H1 (cell line): ENCODE measurements around the gene PFN3. TPM values are rescaled to one million over a fixed set of nuclear protein-coding genes. Genes with fewer than 3 reads are reported as not detected.

Source experiments
- CEBPB ChIP-seq: IDR thresholded peaks from 2 replicates; pipeline ENCODE4 v1.6.1; 2012; ENCODE audit warnings: low read depth, low read length
- CREB1 ChIP-seq: IDR thresholded peaks from 2 replicates; pipeline ENCODE4 v1.6.1; 2012; ENCODE audit warnings: inconsistent platforms
- CTBP2 ChIP-seq: IDR thresholded peaks from 2 replicates; pipeline ENCODE4 v1.7.0; 2011; ENCODE audit warnings: borderline replicate concordance, mild to moderate bottlenecking, moderate library complexity, mixed read lengths, low read length; ENCODE audit not compliant: insufficient read depth, insufficient read length
- GABPA ChIP-seq: IDR thresholded peaks from 2 replicates; pipeline ENCODE4 v1.6.1; 2011; ENCODE audit warnings: mild to moderate bottlenecking, low read length, moderate library complexity, borderline replicate concordance; ENCODE audit not compliant: insufficient read depth
- GTF2F1 ChIP-seq: IDR thresholded peaks from 2 replicates; pipeline ENCODE4 v1.6.1; 2012; ENCODE audit warnings: low read depth, low read length, improper control_type of control experiment, borderline replicate concordance
- HDAC2 ChIP-seq, 2 experiments: fragments of 300-600 bp in 1 of 2; sonication (generic) in 1 of 2; IDR thresholded peaks; 2 replicates each; pipeline ENCODE4 v1.6.1; 2011 to 2012; ENCODE audit warnings: low read depth in 2 of 2, low read length in 2 of 2, mild to moderate bottlenecking in 2 of 2, moderate library complexity in 2 of 2, borderline replicate concordance in 1 of 2, inconsistent platforms in 1 of 2
- JUND ChIP-seq: IDR thresholded peaks from 2 replicates; pipeline ENCODE4 v1.6.1; 2011; ENCODE audit warnings: mild to moderate bottlenecking, improper control_type of control experiment, low read length
- MAX ChIP-seq: IDR thresholded peaks from 2 replicates; pipeline ENCODE4 v1.6.1; 2012; ENCODE audit warnings: inconsistent platforms
- RBBP5 ChIP-seq: IDR thresholded peaks from 2 replicates; pipeline ENCODE4 v1.7.1; 2012; ENCODE audit warnings: low read depth, mild to moderate bottlenecking, inconsistent platforms, low read length, moderate library complexity, borderline replicate concordance
- RXRA ChIP-seq: IDR thresholded peaks from 2 replicates; pipeline ENCODE4 v1.6.1; 2011; ENCODE audit warnings: low read depth, mild to moderate bottlenecking, low read length, moderate library complexity; ENCODE audit not compliant: insufficient read depth
- SP2 ChIP-seq: IDR thresholded peaks from 2 replicates; pipeline ENCODE4 v1.6.1; 2012; ENCODE audit warnings: mild to moderate bottlenecking, low read length, inconsistent platforms
- YY1 ChIP-seq: IDR thresholded peaks from 2 replicates; pipeline ENCODE4 v1.6.1; 2011; ENCODE audit warnings: low read depth, mild to moderate bottlenecking, low read length
- polyA plus RNA-seq, 7 experiments: library from polyadenylated mRNA; depleted of rRNA in 3 of 7; stranded (reverse) in 5 of 7; unstranded in 2 of 7; fragments of >200 nt in 5 of 7; fragments of 200-250 nt in 2 of 7; gene quantifications; 1 replicate in 5 of 7; 2 replicates in 1 of 7; 4 replicates in 1 of 7; pipeline versions ENCODE4 v1.2.1 to v1.2.3, GENCODE V29; 2011 to 2013; ENCODE audit warnings: missing spikeins in 2 of 7, mixed read lengths in 2 of 7
- total RNA-seq: library from RNA; stranded (reverse); fragmentation: NEBNext Ultra II Directional; extraction: Animal tissue kit (Norgen Biotek cat#: 25700); gene quantifications from 2 replicates; pipeline ENCODE4 v1.2.1, GENCODE V29; 2021

Gene PFN3
- total and polyA plus RNA-seq, 2 of the 8 experiments (the other 6 are each of a cell fraction or from before 2014, with no cell fraction given): not detected

- TF ChIP-seq SP2: no peak
- no peak for TF ChIP-seq CTBP2
- TF ChIP-seq GABPA: no peak
- TF ChIP-seq JUND: no peak
- no peak for TF ChIP-seq RXRA
- no peak for TF ChIP-seq YY1
- TF ChIP-seq CREB1: no peak
- no peak for TF ChIP-seq RBBP5
- TF ChIP-seq HDAC2 (IDR thresholded peaks at IDR 0.05; ENCODE audit: borderline replicate concordance in 1 of 2, low read depth in 2 of 2, low read length in 2 of 2): no peak
- TF ChIP-seq MAX: peak; percentile 83
- no peak for TF ChIP-seq CEBPB
- no peak for TF ChIP-seq GTF2F1
Observed at GRCh38 chr5:177382423-177383029, 17.9 kb downstream of the PFN3 start (continued).
